Erythroblast (primary cell): ENCODE measurements around the gene MRPL12.

Source experiments
- GATA1 ChIP-seq: IDR thresholded peaks from 2 replicates; pipeline ENCODE4 v1.6.1; 2011; ENCODE audit warnings: low read depth, mild to moderate bottlenecking, control low read depth, low read length, moderate library complexity
- POLR2A ChIP-seq: IDR thresholded peaks from 2 replicates; pipeline ENCODE4 v1.6.1; 2011; ENCODE audit warnings: mild to moderate bottlenecking, low read length

DNA sequence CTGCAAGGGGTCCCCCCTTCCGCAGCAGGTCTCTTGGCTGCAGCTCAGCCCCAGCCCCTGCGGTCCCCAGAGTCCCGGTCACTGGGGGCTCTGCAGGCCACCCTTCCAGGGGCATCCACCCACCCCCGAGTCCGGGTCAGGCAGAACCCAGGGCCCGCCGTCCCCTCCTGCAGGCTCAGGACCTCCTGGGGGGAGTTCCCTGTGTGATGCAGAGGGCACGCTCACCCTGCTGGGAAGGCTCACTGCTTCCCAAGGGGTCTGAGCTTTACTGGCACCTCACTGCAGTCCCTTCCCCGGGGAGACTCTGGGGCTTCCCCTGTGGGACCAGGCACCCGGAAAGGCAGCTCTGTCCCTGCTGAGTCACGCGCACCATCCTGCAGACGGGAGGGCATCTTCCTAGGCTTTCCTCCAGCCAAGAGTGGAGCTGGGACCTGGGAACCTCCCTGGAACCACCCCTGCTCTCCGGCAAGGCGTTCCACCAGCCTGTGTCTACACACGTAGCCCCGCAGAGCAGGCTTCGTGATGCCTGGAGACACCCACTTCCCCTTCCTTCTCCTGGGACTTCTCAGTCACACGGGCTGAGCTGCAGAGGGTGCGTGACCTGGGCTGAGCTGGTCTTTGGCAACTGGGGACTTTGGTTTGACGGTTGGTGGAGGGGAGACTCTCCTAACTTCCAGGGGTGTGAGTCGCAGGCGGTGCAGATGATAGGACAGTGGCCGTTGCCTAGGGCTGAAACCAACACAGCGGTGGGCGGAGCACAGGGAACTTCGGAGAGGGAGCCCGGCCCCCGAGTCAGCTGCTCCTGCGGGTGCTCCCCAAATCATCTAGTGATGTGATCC is 32.3 kb downstream of the MRPL12 start:
- TF ChIP-seq POLR2A, result peak; percentile 31
- TF ChIP-seq GATA1, result no peak
